Sigmoid colon (tissue), 7 donors: ENCODE results near the gene ACO2. TPM values are rescaled to one million over a fixed set of nuclear protein-coding genes. Genes with fewer than 3 reads are reported as not detected.

ENCODE experiments used
- DNase-seq: peaks from one replicate; pipeline ENCODE4 v3.0.0-alpha.2; 2019
- H3K27ac ChIP-seq, 4 donors: fragments of 200-600 bp; sonication (generic); one replicate each; pipeline ENCODE4 v1.5.1; 2016 to 2019; ENCODE audit warnings: mild to moderate bottlenecking in 1 of 4
- H3K27me3 ChIP-seq, 3 donors: fragments of 200-600 bp; sonication (generic); one replicate each; pipeline ENCODE4 v1.5.1; 2019; ENCODE audit warnings: mild to moderate bottlenecking in 1 of 3
- H3K36me3 ChIP-seq, 4 donors: fragments of 200-600 bp; sonication (generic); one replicate each; pipeline ENCODE4 v1.5.1; 2016 to 2019
- H3K4me1 ChIP-seq, 4 donors: fragments of 200-600 bp; sonication (generic); one replicate each; pipeline ENCODE4 v1.5.1; 2017 to 2019
- H3K4me3 ChIP-seq, 4 donors: fragments of 200-600 bp; sonication (generic); one replicate each; pipeline ENCODE4 v1.5.1; 2017 to 2019; ENCODE audit warnings: mild to moderate bottlenecking in 2 of 4, moderate library complexity in 1 of 4
- H3K9me3 ChIP-seq, 4 donors: fragments of 200-600 bp in 3 of 4; sonication (generic) in 3 of 4; one replicate each; pipeline versions ENCODE4 v1.5.1 to v1.6.1; 2013 to 2019
- CTCF ChIP-seq, 4 experiments: fragments of 450-650 bp in 3 of 4; fragments of 200-600 bp in 1 of 4; IDR thresholded peaks; one replicate each; pipeline ENCODE4 v1.5.1; 2016 to 2019; ENCODE audit warnings: antibody characterized with exemption in 4 of 4, mild to moderate bottlenecking in 3 of 4, moderate library complexity in 2 of 4
- EP300 ChIP-seq, 4 donors: sonication (generic); formaldehyde crosslinking; IDR thresholded peaks; one replicate each; pipeline ENCODE4 v1.6.1; 2017; ENCODE audit warnings: antibody characterized with exemption in 4 of 4
- POLR2A ChIP-seq, 2 donors: fragments of 450-650 bp; IDR thresholded peaks; one replicate each; pipeline ENCODE4 v1.6.1; 2016; ENCODE audit warnings: antibody characterized with exemption in 2 of 2, mild to moderate bottlenecking in 2 of 2, moderate library complexity in 2 of 2
- POLR2AphosphoS5 ChIP-seq, 4 donors: sonication (generic); formaldehyde crosslinking; IDR thresholded peaks; one replicate each; pipeline ENCODE4 v1.6.1; 2017; ENCODE audit warnings: antibody characterized with exemption in 4 of 4
- WGBS, 2 donors: extraction: QIAGEN DNeasy Blood & Tissue Kit; methylation state at CpG; one replicate each; pipeline ENCODE4 v1.1.7; 2013; 5-methylcytosine and 5-hydroxymethylcytosine counted together
- intact Hi-C: fragments of 100-400 bp; cut with DNase I; formaldehyde crosslinking; loops from one replicate; pipeline ENCODE4 v1.15.1; 2023
- polyA plus RNA-seq, 3 donors: library from polyadenylated mRNA; stranded (reverse); fragments of 200-250 nt; gene quantifications; one replicate each; pipeline ENCODE4 v1.2.3, GENCODE V29; 2013
- total RNA-seq, 4 donors: library from RNA; depleted of rRNA; stranded (reverse); fragments of >200 nt; gene quantifications; one replicate each; pipeline ENCODE4 v1.1.0, GENCODE V29; 2016
- donor health status: healthy with polysubstance abuse.
- donor health status: Bipolar disorder and iron deficiency.
- donor health status: healthy.

The ACO2 gene
- total and polyA plus RNA-seq, 7 donors, result 67.3 to 157 (median 90.3) TPM

GRCh38 chr22:41501209-41501608 is 32.3 kb downstream of the ACO2 start:
- H3K36me3 ChIP-seq, result peaks cover 4 to 68% (median 25%) of the 10 kb centered on the region in 4 donors
- H3K9me3 ChIP-seq, result no peaks in the 10 kb centered on the region
- H3K4me3 ChIP-seq, result no peak overlapping the region
- TF ChIP-seq CTCF (IDR thresholded peaks at IDR 0.05) (no peak), EP300 (IDR thresholded peaks at IDR 0.05) (no peak), POLR2A (IDR thresholded peaks at IDR 0.05) (no peak), POLR2AphosphoS5 (IDR thresholded peaks at IDR 0.05) (no peak)
- no peaks in the 10 kb centered on the region for H3K27me3 ChIP-seq
- intact Hi-C loops, result no loop called here
- peaks cover 0 to 5% (median 2%) of the 10 kb centered on the region in 4 donors for H3K4me1 ChIP-seq
- no peak overlapping the region for H3K27ac ChIP-seq
- 87 to 95% methylated on average over 5 of the region's 5 CpGs for WGBS, 2 donors
- no peak for DNase-seq

GRCh38 chr22:41504397-41504796 is 35.5 kb downstream of the ACO2 start:
- no peak overlapping the region for H3K4me3 ChIP-seq
- DNase-seq, result no peak
- peaks cover 14 to 84% (median 39%) of the 10 kb centered on the region in 4 donors for H3K36me3 ChIP-seq
- intact Hi-C loops, result no loop called here
- WGBS, 2 donors, result 85 to 90% methylated on average over 7 of the region's 7 CpGs
- no peaks in the 10 kb centered on the region for H3K4me1 ChIP-seq
- no peaks in the 10 kb centered on the region for H3K27me3 ChIP-seq
- H3K27ac ChIP-seq, result peak overlapping the region in 1 of 4 donors; percentile 11
- no peak for TF ChIP-seq EP300 (IDR thresholded peaks at IDR 0.05)
- no peak for TF ChIP-seq CTCF (IDR thresholded peaks at IDR 0.05)
- TF ChIP-seq POLR2A (IDR thresholded peaks at IDR 0.05), result no peak
- no peaks in the 10 kb centered on the region for H3K9me3 ChIP-seq

- Histone ChIP-seq H3K27me3 (no peaks in the 10 kb centered on the region), H3K9me3 (no peaks in the 10 kb centered on the region), H3K27ac (no peak overlapping the region), H3K36me3 (peaks cover 14 to 84% (median 40%) of the 10 kb centered on the region in 4 donors), H3K4me3 (no peak overlapping the region), H3K4me1 (no peaks in the 10 kb centered on the region)
- DNase-seq, result no peak
- intact Hi-C loops, result no loop called here
- WGBS, 2 donors, result 71 to 88% methylated on average over 4 of the region's 4 CpGs
- TF ChIP-seq POLR2A (IDR thresholded peaks at IDR 0.05) (no peak), CTCF (IDR thresholded peaks at IDR 0.05) (no peak), EP300 (IDR thresholded peaks at IDR 0.05) (no peak), POLR2AphosphoS5 (IDR thresholded peaks at IDR 0.05) (no peak)
Observed at GRCh38 chr22:41504816-41505215, 35.9 kb downstream of the ACO2 start.

GRCh38 chr22:41505511-41506220 is 36.7 kb downstream of the ACO2 start:
- Histone ChIP-seq H3K27me3 (no peaks in the 10 kb centered on the region), H3K4me1 (no peaks in the 10 kb centered on the region), H3K36me3 (peaks cover 14 to 84% (median 42%) of the 10 kb centered on the region in 4 donors), H3K4me3 (no peak overlapping the region), H3K27ac (no peak overlapping the region), H3K9me3 (no peaks in the 10 kb centered on the region)
- no peak for DNase-seq
- 92 to 95% methylated on average over 10 of the region's 10 CpGs for WGBS, 2 donors
- TF ChIP-seq EP300 (IDR thresholded peaks at IDR 0.05) (no peak), POLR2A (IDR thresholded peaks at IDR 0.05) (no peak), CTCF (IDR thresholded peaks at IDR 0.05) (no peak), POLR2AphosphoS5 (IDR thresholded peaks at IDR 0.05) (no peak)
- intact Hi-C loops, result no loop called here
